Activated B cell treated with CpG ODN at 0.5 μM for 24 hours (primary cell): ENCODE data around the gene PNLIPRP2. TPM values are rescaled to one million over a fixed set of nuclear protein-coding genes. Genes with fewer than 3 reads are reported as not detected.

Source experiments
- ATAC-seq: fragments of 200-7000 bp; cut with Tn5 transposase; one replicate; pipeline ENCODE4 v1.10.0; 2021; ENCODE audit warnings: low read depth, mild to moderate bottlenecking, moderate library complexity
- CTCF ChIA-PET: fragments of 350-600 bp; sonication (Branson Sonifier 250); formaldehyde crosslinking; loops from one replicate; lab custom pipeline; 2021; ENCODE audit warnings: antibody characterized with exemption; lab: Charles Lee
- POLR2A ChIA-PET: fragments of 350-600 bp; sonication (Branson Sonifier 250); formaldehyde crosslinking; loops from one replicate; lab custom pipeline; 2021; ENCODE audit warnings: antibody characterized with exemption; lab: Charles Lee
- DNase-seq: peaks from one replicate; pipeline ENCODE4 v3.0.0; 2022
- H3K27ac Mint-ChIP-seq: one replicate; pipeline ENCODE4 v1.8.0; 2020; ENCODE audit warnings: mixed read lengths
- H3K27me3 Mint-ChIP-seq: one replicate; pipeline ENCODE4 v1.8.0; 2021; ENCODE audit warnings: mixed read lengths
- H3K36me3 Mint-ChIP-seq: one replicate; pipeline ENCODE4 v1.8.0; 2021; ENCODE audit warnings: low read depth, mixed read lengths
- H3K4me1 Mint-ChIP-seq: one replicate; pipeline ENCODE4 v1.8.0; 2021; ENCODE audit warnings: mixed read lengths
- H3K4me3 Mint-ChIP-seq: one replicate; pipeline ENCODE4 v1.8.0; 2020; ENCODE audit warnings: mild to moderate bottlenecking, mixed read lengths
- H3K9me3 Mint-ChIP-seq: one replicate; pipeline ENCODE4 v1.8.0; 2020; ENCODE audit warnings: mixed read lengths
- CTCF ChIP-seq: fragments of 200-600 bp; IDR thresholded peaks from one replicate; pipeline ENCODE4 v1.8.0; 2022; ENCODE audit warnings: antibody characterized with exemption, mild to moderate bottlenecking
- intact Hi-C: fragments of 100-400 bp; cut with micrococcal nuclease; formaldehyde crosslinking; loops from one replicate; pipeline ENCODE4 v1.15.1; 2024
- total RNA-seq: library from RNA; stranded (reverse); gene quantifications from 2 replicates; pipeline ENCODE4 v1.2.3, GENCODE V29; 2022

The PNLIPRP2 gene
- total RNA-seq, 1 donor from 2014 or later, result not detected

GRCh38 chr10:116655568-116655967, 34.8 kb downstream of the PNLIPRP2 start:
- Mint-ChIP-seq H3K36me3 (no peaks in the 10 kb centered on the region), H3K4me3 (no peak overlapping the region), H3K27me3 (peaks cover 5% of the 10 kb centered on the region), H3K9me3 (peaks cover 7% of the 10 kb centered on the region), H3K4me1 (no peaks in the 10 kb centered on the region), H3K27ac (no peak overlapping the region)
- POLR2A ChIA-PET, result no interaction called here
- ATAC-seq, result no peak
- CTCF ChIA-PET, result no interaction called here
- no peak for DNase-seq
- intact Hi-C loops, result no loop called here
- TF ChIP-seq CTCF, result no peak

GRCh38 chr10:116656044-116656443, 35.3 kb downstream of the PNLIPRP2 start:
- Mint-ChIP-seq H3K27me3 (peaks cover 5% of the 10 kb centered on the region), H3K9me3 (peaks cover 5% of the 10 kb centered on the region)
- no peak for TF ChIP-seq CTCF

GRCh38 chr10:116657863-116658551, 37.3 kb downstream of the PNLIPRP2 start:
- Mint-ChIP-seq H3K4me3 (no peak overlapping the region), H3K9me3 (no peaks in the 10 kb centered on the region), H3K4me1 (no peaks in the 10 kb centered on the region), H3K27ac (no peak overlapping the region), H3K36me3 (no peaks in the 10 kb centered on the region), H3K27me3 (peaks cover 5% of the 10 kb centered on the region)
- CTCF ChIA-PET, result no interaction called here
- ATAC-seq (no peak), DNase-seq (no peak)
- no peak for TF ChIP-seq CTCF
- POLR2A ChIA-PET, result no interaction called here
- intact Hi-C loops, result no loop called here

More at GRCh38 chr10:116656044-116656443, 35.3 kb downstream of the PNLIPRP2 start:
- Mint-ChIP-seq H3K36me3 (no peaks in the 10 kb centered on the region), H3K4me1 (no peaks in the 10 kb centered on the region), H3K4me3 (no peak overlapping the region), H3K27ac (no peak overlapping the region)
- intact Hi-C loops, result no loop called here
- POLR2A ChIA-PET, result no interaction called here
- no peak for ATAC-seq
- CTCF ChIA-PET, result no interaction called here
- DNase-seq, result no peak

- ATAC-seq, result no peak
- intact Hi-C loops, result no loop called here
These were observed 38.4 kb downstream of the PNLIPRP2 start for GRCh38 chr10:116659049-116659670.

More at GRCh38 chr10:116659049-116659670, 38.4 kb downstream of the PNLIPRP2 start:
- no peak overlapping the region for H3K27ac Mint-ChIP-seq
- H3K27me3 Mint-ChIP-seq, result peaks cover 5% of the 10 kb centered on the region
- ChIA-PET POLR2A (no interaction called here), CTCF (no interaction called here)
- no peak for DNase-seq
- H3K4me3 Mint-ChIP-seq, result no peak overlapping the region
- no peaks in the 10 kb centered on the region for H3K4me1 Mint-ChIP-seq
- H3K36me3 Mint-ChIP-seq, result no peaks in the 10 kb centered on the region
- TF ChIP-seq CTCF, result no peak
- H3K9me3 Mint-ChIP-seq, result no peaks in the 10 kb centered on the region
